M059J (cell line): ENCODE data around the gene SLC4A11. TPM values are rescaled to one million over a fixed set of nuclear protein-coding genes. Genes with fewer than 3 reads are reported as not detected.

Experiments used
- DNase-seq: peaks from one replicate; pipeline ENCODE4 v3.0.0-alpha.2; 2012; ENCODE audit warnings: low read depth
- total RNA-seq: library from RNA; depleted of rRNA; stranded (reverse); fragments of >200 nt; shearing (Covaris generic); gene quantifications from 2 replicates; pipeline ENCODE4 v1.2.3, GENCODE V29; 2014

Gene SLC4A11
- total RNA-seq, 1 experiment from 2014 or later = 1.2 TPM

DNA sequence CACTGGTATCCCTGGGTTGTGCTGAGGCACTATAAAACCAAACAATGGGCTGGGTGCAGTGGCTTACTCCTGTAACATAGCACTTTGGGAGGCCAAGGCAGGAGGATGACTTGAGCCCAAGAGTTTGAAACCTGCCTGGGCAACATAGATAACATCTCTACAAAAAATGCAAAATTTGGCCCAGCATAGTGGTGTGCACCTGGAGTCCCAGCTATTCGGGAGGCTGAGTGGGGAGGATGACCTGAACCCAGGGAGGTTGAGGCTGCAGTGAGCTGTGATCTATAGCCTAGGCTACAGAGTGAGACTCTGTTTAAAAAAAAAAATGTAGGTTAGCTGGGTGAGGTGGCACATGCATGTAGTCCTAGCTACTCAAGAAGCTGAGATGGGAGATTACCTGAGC is 7.7 kb upstream of the SLC4A11 start:
- DNase-seq = no peak

- DNase-seq = no peak
These were observed 6.7 kb upstream of the SLC4A11 start for GRCh38 chr20:3245711-3246110.

DNA sequence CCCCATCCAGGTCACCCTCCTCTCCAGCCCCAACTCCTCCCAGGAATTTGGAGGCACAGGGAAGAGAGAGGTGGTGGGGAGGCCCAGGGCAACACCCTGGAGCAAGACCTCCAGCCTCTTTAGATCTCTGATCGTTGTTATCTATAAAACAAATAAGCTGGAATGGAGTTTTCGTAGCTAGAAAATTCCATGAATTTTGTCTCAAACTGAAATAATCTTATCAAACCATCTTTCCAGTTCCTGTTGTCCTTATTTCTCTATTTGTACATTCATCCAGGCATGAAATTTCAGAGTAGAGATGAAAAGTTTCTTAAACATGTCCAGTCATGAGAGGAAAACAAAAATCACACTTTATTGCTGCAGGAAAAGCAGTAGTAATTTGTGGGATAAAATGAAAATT is 6.2 kb upstream of the SLC4A11 start:
- DNase-seq = no peak

DNA sequence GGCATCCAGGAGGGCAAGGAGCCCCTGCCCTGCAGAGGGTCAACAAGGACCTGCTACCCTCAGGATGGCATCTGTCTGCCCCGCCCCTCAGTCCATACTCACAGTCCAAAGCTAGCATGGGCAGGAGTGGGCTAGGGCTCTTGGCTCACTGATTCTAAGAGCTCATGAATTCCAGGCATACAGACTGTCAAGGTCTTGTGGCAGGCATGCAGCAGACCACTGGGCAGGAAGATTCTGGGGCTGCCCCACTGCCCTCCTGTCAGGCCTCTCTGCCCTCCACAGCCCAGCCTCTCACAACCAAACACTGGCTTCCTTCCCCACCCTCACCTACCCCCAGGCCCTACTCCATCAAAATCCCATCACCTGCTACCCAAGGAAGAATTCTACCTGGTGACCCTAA is 5.6 kb upstream of the SLC4A11 start:
- DNase-seq = no peak

- no peak for DNase-seq
These were observed 4.8 kb upstream of the SLC4A11 start for GRCh38 chr20:3243718-3244358.

- no peak for DNase-seq
These were observed 3.2 kb upstream of the SLC4A11 start for GRCh38 chr20:3242172-3242692.

GRCh38 chr20:3240776-3241363 is 1.9 kb upstream of the SLC4A11 start:
- DNase-seq = no peak

GRCh38 chr20:3239867-3240775 is 1.1 kb upstream of the SLC4A11 start:
- no peak for DNase-seq

- peak; percentile 67 for DNase-seq
These were observed 369 bp downstream of the SLC4A11 start for GRCh38 chr20:3238616-3239025.

DNA sequence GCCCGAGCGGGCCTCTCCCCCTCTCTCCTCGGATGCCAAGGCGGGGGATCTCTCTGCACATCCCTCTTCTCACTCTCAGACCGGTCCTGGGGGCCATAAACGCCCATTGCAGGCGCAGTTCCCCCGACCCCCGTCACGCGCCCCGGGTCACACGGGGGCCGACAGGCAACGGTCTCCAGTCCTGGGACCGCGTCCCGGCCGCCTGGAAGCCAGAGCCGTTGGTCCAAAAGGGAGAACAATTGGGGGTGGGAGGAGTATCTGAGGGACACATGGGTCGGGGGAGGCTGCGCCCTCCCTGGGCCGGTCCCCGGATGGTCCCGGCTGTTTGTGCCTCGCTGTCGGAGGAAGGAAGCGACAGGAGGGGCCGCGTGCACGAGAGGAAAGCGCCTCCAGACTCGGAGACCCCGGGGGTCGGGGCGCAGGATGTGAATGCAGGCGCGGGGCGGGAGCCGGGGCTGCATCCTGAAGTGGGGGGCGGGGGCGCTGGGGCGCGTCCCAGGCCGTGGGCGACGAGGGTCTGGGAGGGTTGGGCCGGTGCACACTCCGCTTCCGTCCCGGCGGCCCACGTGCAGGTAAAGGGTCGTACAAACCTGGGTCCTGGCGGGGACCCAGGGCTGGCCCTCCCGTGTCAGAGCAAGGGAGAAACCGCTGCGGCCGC is 903 bp downstream of the SLC4A11 start:
- DNase-seq = no peak

DNA sequence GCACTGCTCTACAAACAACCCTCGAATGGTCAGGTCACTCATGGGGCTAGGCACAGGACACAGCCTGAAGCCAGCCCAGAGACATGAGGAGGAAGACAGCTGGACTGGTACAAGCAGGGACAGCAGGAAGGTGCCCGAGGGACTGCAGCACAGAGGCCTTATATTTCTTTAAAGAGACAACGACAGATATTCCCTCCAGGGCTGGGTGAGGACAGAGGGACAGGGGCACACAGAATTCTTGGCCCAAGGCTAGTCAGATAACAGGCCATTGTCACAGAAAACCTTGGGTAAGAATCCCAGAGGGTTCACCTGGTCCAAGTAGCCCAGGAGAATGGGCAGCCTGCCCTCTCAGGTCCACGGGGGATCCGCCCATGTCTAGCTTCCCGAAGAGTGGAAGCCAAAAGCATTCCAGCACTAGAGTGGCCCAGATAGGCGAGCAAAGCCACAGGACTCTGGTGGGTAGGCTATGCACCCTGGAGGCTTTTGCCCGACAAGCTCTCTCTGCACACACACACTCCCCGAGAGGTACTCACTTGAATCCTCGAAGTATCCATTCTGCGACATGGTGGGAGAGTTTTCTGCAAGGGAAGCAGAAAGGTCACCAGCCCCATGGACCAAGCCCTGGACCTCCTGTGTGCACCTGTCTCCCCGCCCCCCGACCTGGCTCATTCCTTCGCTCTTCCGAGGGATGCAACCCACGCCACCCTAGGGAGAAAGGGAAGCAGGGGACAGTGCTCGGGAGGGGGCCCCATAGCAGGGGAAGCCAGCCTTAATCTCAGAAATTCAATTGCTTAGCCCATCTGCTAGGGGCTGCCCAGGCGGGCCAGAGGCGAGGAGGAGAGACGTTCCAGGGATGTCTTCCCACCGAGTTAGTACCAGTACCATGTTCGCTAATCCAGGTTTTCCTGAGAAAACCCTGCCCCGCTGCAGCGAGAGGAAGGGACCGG is 1.7 kb downstream of the SLC4A11 start:
- DNase-seq = no peak

GRCh38 chr20:3235666-3236324 is 3.2 kb downstream of the SLC4A11 start:
- DNase-seq = peak; percentile 78

DNA sequence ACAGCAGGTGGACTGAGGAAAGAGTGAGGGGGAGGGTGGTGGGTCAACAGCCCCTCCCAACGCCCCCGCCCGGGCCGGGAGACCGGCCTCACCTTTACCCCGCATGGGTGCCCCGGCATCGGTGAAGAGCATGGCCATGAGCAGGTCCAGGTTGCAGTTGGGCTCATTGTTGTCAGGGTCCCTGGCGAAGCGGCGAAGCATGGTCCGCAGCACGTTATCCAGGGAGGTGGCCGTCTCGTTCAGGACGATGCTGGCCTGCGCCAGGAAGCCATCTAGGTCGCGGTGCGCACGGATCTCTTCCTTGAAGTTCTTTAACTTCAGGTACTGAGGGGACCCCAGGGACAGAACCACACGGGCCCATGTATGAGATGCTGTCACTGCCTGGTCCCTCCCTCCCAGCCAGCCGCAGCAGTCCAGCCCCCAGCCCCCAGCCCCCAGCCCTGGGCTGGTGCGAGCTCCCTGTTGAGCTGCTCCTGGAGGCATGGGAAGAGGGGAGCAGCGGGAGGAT is 4.9 kb downstream of the SLC4A11 start:
- no peak for DNase-seq

DNA sequence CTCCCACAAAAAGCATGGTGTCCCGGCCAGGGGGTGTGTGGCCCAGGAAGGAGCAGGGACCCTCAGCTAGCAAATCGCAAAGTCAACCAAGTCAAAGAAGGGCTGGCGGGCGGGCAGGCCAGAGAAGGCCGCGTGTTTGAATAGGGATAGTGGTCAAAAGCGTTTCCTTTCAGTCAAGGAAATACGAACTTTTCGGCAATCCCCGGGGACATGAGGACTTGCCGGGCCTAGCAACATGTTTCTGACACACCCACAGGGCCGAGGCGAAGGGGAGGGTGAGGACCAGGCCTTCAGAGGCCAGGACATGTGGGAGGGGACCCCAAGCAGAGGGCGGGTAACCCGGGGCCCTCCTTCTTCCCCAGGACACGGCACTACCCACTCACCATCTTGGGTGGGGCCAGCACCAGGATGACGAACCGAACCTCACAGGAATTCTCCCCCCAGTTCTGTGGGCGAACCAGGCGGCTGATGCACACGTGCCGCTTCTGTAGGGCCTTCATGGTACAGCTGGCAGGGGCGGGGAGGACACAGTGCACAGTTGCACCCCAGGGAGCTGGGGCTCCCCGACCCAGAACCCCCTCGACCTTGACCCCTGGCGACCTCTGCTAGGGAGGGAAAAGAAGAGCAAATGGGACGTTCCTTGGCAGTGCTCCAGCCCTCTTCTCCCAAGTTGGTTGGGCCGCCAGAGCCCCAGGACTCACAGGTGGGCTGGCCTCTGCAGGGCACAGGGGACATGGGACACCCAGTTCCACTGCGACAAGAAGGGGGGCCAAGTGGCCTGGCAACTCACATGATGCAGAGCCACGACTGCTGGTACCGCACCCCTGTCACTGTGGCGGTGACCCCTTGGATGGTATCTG is 5.6 kb downstream of the SLC4A11 start:
- no peak for DNase-seq

GRCh38 chr20:3231889-3232588 is 7.0 kb downstream of the SLC4A11 start:
- DNase-seq = no peak

- no peak for DNase-seq
These were observed 7.9 kb downstream of the SLC4A11 start for GRCh38 chr20:3231116-3231515.

DNA sequence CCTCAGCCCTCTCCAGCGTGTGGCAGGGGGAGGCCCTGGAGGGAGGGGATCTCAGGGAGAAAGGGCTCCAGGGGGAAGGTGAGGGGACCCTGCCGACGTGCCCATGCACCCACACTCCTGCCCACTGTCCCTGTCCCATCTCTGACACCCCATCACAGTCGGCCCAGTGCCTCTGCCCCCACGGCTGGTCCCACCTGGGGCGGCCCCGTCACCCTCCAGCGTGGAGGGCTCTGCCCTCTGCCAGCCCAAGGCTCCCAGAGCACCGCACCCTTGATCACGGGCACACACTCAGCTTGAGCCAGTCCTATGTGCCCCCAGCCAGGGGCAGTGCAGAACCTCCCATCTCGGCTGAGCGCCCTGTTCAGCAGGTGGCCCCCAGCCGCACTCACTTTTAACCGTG is 9.2 kb downstream of the SLC4A11 start:
- DNase-seq = no peak

GRCh38 chr20:3229158-3229557 is 9.8 kb downstream of the SLC4A11 start:
- no peak for DNase-seq

GRCh38 chr20:3228750-3229032 is 10.3 kb downstream of the SLC4A11 start:
- no peak for DNase-seq
